HEK293T (cell line): ENCODE data around the gene RNU5D-1.

Source experiments
- CTCF ChIA-PET: fragments of 350-600 bp; formaldehyde crosslinking; extraction: SDS; loops from one replicate; lab custom pipeline; 2021; ENCODE audit warnings: antibody characterized with exemption, inconsistent platforms; lab: Yijun Ruan, JAX
- POLR2A ChIA-PET: fragments of 350-600 bp; formaldehyde crosslinking; extraction: SDS; loops from one replicate; lab custom pipeline; 2020; ENCODE audit warnings: antibody characterized with exemption, inconsistent platforms; lab: Yijun Ruan, JAX
- DNase-seq: peaks from one replicate; pipeline ENCODE4 v3.0.0; 2012; ENCODE audit warnings: mixed read lengths; ENCODE audit errors: extremely low spot score
- ARNT ChIP-seq: fragments of 450-650 bp; IDR thresholded peaks from 2 replicates; pipeline ENCODE4 v1.6.1; 2017; ENCODE audit warnings: mild to moderate bottlenecking
- BHLHE40 ChIP-seq: fragments of 450-650 bp; IDR thresholded peaks from 2 replicates; pipeline ENCODE4 v1.6.1; 2016; ENCODE audit warnings: mild to moderate bottlenecking, moderate library complexity, borderline replicate concordance
- CTBP1 ChIP-seq: fragments of 450-650 bp; IDR thresholded peaks from 2 replicates; pipeline ENCODE4 v1.6.1; 2016; ENCODE audit warnings: borderline replicate concordance
- ELF4 ChIP-seq: fragments of 450-650 bp; IDR thresholded peaks from 2 replicates; pipeline ENCODE4 v1.6.1; 2017; ENCODE audit warnings: antibody characterized with exemption
- FOXA1 ChIP-seq: fragments of 450-650 bp; IDR thresholded peaks from 2 replicates; pipeline ENCODE4 v1.6.1; 2016; ENCODE audit warnings: mild to moderate bottlenecking
- FOXK2 ChIP-seq: fragments of 450-650 bp; IDR thresholded peaks from 2 replicates; pipeline ENCODE4 v1.6.1; 2016; ENCODE audit warnings: mild to moderate bottlenecking
- FOXM1 ChIP-seq: fragments of 450-650 bp; IDR thresholded peaks from 2 replicates; pipeline ENCODE4 v1.6.1; 2017; ENCODE audit warnings: mild to moderate bottlenecking, borderline replicate concordance
- HDGF ChIP-seq: fragments of 450-650 bp; IDR thresholded peaks from 2 replicates; pipeline ENCODE4 v1.6.1; 2017; ENCODE audit warnings: antibody characterized with exemption, borderline replicate concordance
- L3MBTL2 ChIP-seq: fragments of 450-650 bp; conservative IDR thresholded peaks from 2 replicates; pipeline ENCODE4 v1.6.1; 2016; ENCODE audit warnings: mild to moderate bottlenecking
- LEF1 ChIP-seq: fragments of 450-650 bp; IDR thresholded peaks from 2 replicates; pipeline ENCODE4 v1.6.1; 2017; ENCODE audit warnings: mild to moderate bottlenecking, borderline replicate concordance
- NFRKB ChIP-seq: fragments of 450-650 bp; IDR thresholded peaks from 2 replicates; pipeline ENCODE4 v1.6.1; 2016; ENCODE audit warnings: mild to moderate bottlenecking, moderate library complexity
- PKNOX1 ChIP-seq: fragments of 450-650 bp; IDR thresholded peaks from 2 replicates; pipeline ENCODE4 v1.6.1; 2016
- SP1 ChIP-seq: fragments of 450-650 bp; IDR thresholded peaks from 2 replicates; pipeline ENCODE4 v1.6.1; 2017
- SUZ12 ChIP-seq: fragments of 450-650 bp; IDR thresholded peaks from 2 replicates; pipeline ENCODE4 v1.6.1; 2016; ENCODE audit warnings: mild to moderate bottlenecking
- TARDBP ChIP-seq: fragments of 450-650 bp; IDR thresholded peaks from 2 replicates; pipeline ENCODE4 v1.6.1; 2016
- ZNF384 ChIP-seq: fragments of 450-650 bp; IDR thresholded peaks from 2 replicates; pipeline ENCODE4 v1.6.1; 2016

Gene RNU5D-1

GRCh38 chr1:44685881-44686280 is 45.1 kb downstream of the RNU5D-1 start:
- TF ChIP-seq ARNT (no peak), FOXA1 (no peak)
- DNase-seq = no peak
- ChIA-PET POLR2A (no interaction called here), CTCF (no interaction called here)

- CTCF ChIA-PET = no interaction called here
- POLR2A ChIA-PET = no interaction called here
- DNase-seq = no peak
- TF ChIP-seq ELF4 (no peak), ZNF384 (no peak), SUZ12 (no peak), NFRKB (no peak), LEF1 (no peak), FOXM1 (no peak), CTBP1 (no peak), ARNT (no peak), FOXK2 (no peak), SP1 (no peak), TARDBP (no peak), FOXA1 (no peak), HDGF (no peak), BHLHE40 (no peak), L3MBTL2 (no peak), PKNOX1 (no peak)
These were observed 45.8 kb downstream of the RNU5D-1 start for GRCh38 chr1:44685218-44685617.

- TF ChIP-seq ARNT = no peak
- TF ChIP-seq FOXA1 = no peak
- TF ChIP-seq FOXM1 = no peak
- no peak for TF ChIP-seq TARDBP
- TF ChIP-seq PKNOX1 = no peak
- no peak for TF ChIP-seq L3MBTL2
- no peak for TF ChIP-seq BHLHE40
- TF ChIP-seq LEF1 = no peak
- no peak for TF ChIP-seq SP1
- no peak for TF ChIP-seq CTBP1
- TF ChIP-seq ELF4 = no peak
- no peak for TF ChIP-seq ZNF384
- no peak for TF ChIP-seq FOXK2
- TF ChIP-seq NFRKB = no peak
- no peak for TF ChIP-seq HDGF
- TF ChIP-seq SUZ12 = no peak
- ChIA-PET POLR2A (interaction anchor here (0.7 kb wide), 1 partner anchor 37 kb away, joined by 4 read pairs; no protein-coding TSS in a partner anchor), CTCF (no interaction called here)
- no peak for DNase-seq
These were observed 46.4 kb downstream of the RNU5D-1 start for GRCh38 chr1:44684525-44684924.

GRCh38 chr1:44682883-44683265 is 48.1 kb downstream of the RNU5D-1 start:
- ChIA-PET POLR2A (interaction anchor here (1.4 kb wide), 1 partner anchor 8 kb away, joined by 7 read pairs; the partner anchor contains the start of genes ARMH1 and TMEM53), CTCF (no interaction called here)
- DNase-seq = no peak
- no peak for TF ChIP-seq HDGF
- no peak for TF ChIP-seq L3MBTL2
- TF ChIP-seq NFRKB = no peak

- POLR2A ChIA-PET = no interaction called here
- no peak for DNase-seq
- CTCF ChIA-PET = no interaction called here
- TF ChIP-seq BHLHE40 (no peak), FOXA1 (no peak), ARNT (no peak), NFRKB (no peak), CTBP1 (no peak), FOXK2 (no peak), PKNOX1 (no peak), ELF4 (no peak), TARDBP (no peak), SP1 (no peak), HDGF (no peak), ZNF384 (no peak), FOXM1 (no peak), L3MBTL2 (no peak)
These were observed 48.8 kb downstream of the RNU5D-1 start for GRCh38 chr1:44681905-44682882.
